ENCODE results near the gene STAT5B. TPM values are rescaled to one million over a fixed set of nuclear protein-coding genes. Genes with fewer than 3 reads are reported as not detected.

STAT5B gene
- total RNA-seq, 1 experiment from 2014 or later, result 36.4 TPM

DNA sequence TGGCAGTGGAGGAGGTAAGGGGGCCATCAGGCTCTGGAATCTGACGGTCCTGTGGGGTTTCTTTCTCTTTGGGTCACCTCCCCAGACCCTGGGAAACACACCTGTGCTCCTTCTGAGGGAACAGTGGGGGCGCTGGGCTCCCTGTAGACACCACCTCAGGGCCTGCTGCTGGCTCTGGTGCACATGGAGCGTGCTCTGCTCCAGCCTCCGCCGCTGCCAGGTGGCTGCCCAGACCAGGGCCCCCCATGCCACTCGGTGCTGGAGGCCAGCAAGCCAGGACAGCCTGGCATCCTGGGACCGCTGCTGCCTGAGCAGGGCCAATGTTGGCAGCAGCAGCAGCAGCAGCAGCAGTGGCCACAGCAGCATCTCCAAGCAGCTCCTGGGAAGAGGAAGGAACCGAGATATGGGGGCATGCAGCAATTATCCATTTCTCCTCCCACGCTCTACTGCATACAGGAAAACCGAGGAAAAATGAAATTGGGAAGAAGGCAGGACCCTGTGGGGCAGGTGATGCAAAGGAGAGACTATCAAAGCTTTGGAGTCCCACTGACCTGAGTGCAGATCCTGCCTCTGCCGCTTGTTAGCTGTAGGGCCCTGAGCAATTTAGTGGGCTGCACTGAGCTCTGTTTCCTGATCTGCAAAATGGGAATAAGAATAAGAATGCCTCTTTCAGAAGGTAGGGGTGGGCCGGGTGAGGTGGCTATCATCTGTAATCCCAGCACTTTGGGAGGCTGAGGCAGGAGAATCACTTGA is 82.8 kb downstream of the STAT5B start:
- ChIA-PET POLR2A (no interaction called here), CTCF (interaction anchor here (0.9 to 3.3 kb wide), 10 partner anchors 9 to 213 kb away, joined by 3 to 29 read pairs (median 5); partner anchors contain the start of genes HCRT and HSPB9)
- no peaks in the 10 kb centered on the region for H3K9me3 Mint-ChIP-seq
- no peaks in the 10 kb centered on the region for H3K27me3 Mint-ChIP-seq (ENCODE audit: low read depth)
- peaks cover 18% of the 10 kb centered on the region for H3K4me1 Mint-ChIP-seq
- no peaks in the 10 kb centered on the region for H3K36me3 Mint-ChIP-seq
- no peak overlapping the region for H3K27ac Mint-ChIP-seq
- no peak for DNase-seq (ENCODE audit: low spot score)
- TF ChIP-seq, protein P1, sequence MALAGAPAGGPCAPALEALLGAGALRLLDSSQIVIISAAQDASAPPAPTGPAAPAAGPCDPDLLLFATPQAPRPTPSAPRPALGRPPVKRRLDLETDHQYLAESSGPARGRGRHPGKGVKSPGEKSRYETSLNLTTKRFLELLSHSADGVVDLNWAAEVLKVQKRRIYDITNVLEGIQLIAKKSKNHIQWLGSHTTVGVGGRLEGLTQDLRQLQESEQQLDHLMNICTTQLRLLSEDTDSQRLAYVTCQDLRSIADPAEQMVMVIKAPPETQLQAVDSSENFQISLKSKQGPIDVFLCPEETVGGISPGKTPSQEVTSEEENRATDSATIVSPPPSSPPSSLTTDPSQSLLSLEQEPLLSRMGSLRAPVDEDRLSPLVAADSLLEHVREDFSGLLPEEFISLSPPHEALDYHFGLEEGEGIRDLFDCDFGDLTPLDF (CRISPR knock-in tag; IDR thresholded peaks at IDR 0.05), result no peak
- TF ChIP-seq ZNF317 (CRISPR knock-in tag; IDR thresholded peaks at IDR 0.05; ENCODE audit: borderline replicate concordance, low read depth), result no peak
- TF ChIP-seq AFF4 (CRISPR knock-in tag; IDR thresholded peaks at IDR 0.05; ENCODE audit: borderline replicate concordance), result no peak
- TF ChIP-seq, protein P2, sequence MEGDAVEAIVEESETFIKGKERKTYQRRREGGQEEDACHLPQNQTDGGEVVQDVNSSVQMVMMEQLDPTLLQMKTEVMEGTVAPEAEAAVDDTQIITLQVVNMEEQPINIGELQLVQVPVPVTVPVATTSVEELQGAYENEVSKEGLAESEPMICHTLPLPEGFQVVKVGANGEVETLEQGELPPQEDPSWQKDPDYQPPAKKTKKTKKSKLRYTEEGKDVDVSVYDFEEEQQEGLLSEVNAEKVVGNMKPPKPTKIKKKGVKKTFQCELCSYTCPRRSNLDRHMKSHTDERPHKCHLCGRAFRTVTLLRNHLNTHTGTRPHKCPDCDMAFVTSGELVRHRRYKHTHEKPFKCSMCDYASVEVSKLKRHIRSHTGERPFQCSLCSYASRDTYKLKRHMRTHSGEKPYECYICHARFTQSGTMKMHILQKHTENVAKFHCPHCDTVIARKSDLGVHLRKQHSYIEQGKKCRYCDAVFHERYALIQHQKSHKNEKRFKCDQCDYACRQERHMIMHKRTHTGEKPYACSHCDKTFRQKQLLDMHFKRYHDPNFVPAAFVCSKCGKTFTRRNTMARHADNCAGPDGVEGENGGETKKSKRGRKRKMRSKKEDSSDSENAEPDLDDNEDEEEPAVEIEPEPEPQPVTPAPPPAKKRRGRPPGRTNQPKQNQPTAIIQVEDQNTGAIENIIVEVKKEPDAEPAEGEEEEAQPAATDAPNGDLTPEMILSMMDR (IDR thresholded peaks at IDR 0.05), result no peak
- no peak for TF ChIP-seq TCF7 (CRISPR knock-in tag; IDR thresholded peaks at IDR 0.05; ENCODE audit: low read depth)
- TF ChIP-seq NFE2L1 (CRISPR knock-in tag; IDR thresholded peaks at IDR 0.05), result no peak
- no peak for TF ChIP-seq SMAD4 (CRISPR knock-in tag; IDR thresholded peaks at IDR 0.05)
- no peak for TF ChIP-seq RORB (CRISPR knock-in tag; IDR thresholded peaks at IDR 0.05)
- no peak for TF ChIP-seq OVOL2 (CRISPR knock-in tag; IDR thresholded peaks at IDR 0.05; ENCODE audit: borderline replicate concordance)
- TF ChIP-seq, protein P3, sequence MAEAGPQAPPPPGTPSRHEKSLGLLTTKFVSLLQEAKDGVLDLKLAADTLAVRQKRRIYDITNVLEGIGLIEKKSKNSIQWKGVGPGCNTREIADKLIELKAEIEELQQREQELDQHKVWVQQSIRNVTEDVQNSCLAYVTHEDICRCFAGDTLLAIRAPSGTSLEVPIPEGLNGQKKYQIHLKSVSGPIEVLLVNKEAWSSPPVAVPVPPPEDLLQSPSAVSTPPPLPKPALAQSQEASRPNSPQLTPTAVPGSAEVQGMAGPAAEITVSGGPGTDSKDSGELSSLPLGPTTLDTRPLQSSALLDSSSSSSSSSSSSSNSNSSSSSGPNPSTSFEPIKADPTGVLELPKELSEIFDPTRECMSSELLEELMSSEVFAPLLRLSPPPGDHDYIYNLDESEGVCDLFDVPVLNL (CRISPR knock-in tag; IDR thresholded peaks at IDR 0.05; ENCODE audit: borderline replicate concordance, low read depth), result no peak
- no peak for TF ChIP-seq PRRX2 (CRISPR knock-in tag; IDR thresholded peaks at IDR 0.05)
- TF ChIP-seq ETV6 (CRISPR knock-in tag; IDR thresholded peaks at IDR 0.05), result no peak
- no peak for TF ChIP-seq NFATC4 (CRISPR knock-in tag; IDR thresholded peaks at IDR 0.05)
- no peak for TF ChIP-seq KAT7 (CRISPR knock-in tag; IDR thresholded peaks at IDR 0.05; ENCODE audit: borderline replicate concordance)
- TF ChIP-seq ZNF532 (CRISPR knock-in tag; IDR thresholded peaks at IDR 0.05; ENCODE audit: borderline replicate concordance), result no peak
- no peak for TF ChIP-seq JUN (CRISPR knock-in tag; IDR thresholded peaks at IDR 0.05)
- no peak for ATAC-seq
- peak overlapping the region; percentile 63 for H3K4me3 Mint-ChIP-seq
